Measurements from ENCODE around the gene PRPF6.
A peak's percentile ranks its signal among the peaks of the same experiment; 100 is the strongest.

DNA sequence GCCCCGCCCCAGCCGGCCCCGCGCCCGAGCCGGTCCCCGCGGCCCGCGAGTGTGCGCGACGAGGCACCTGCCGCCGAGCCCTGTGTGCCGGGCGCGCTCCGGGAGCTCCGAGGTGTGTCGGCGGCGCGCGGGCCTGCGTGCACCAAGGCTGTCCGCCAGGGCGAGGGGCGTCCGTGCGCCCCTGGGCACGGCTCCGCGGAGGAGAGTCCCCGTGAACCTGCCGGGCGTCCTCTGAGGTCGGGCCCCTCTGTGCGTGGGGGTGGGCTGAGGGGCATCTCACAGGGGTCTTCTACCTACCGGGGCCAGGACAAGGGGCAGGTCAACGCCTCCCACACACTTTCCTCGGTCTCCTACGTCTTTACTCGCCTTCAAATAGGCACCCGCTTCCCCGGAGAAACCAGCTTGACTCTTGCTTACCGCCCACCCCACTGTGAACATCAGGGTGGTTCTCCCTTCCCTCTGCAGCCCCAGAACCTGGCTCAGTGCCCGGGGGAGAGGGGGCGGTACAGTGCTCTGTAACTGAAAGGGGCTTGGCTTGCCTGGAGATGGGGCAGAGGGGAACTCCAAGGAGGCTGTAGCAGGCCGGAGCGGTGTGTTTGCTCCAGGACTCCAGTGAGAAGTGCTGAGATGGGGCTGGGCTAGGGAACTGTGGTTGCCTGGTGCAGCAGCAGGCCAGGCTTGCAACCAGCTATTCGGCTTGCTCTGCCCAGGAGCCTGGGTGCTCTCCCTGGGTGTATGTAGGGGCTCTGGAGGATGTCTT lies 1.2 kb upstream of the PRPF6 start, which contains the start of gene SAMD10:
- no peak for TF ChIP-seq POLR2A (IDR thresholded peaks at IDR 0.05)
- TF ChIP-seq, protein P1, sequence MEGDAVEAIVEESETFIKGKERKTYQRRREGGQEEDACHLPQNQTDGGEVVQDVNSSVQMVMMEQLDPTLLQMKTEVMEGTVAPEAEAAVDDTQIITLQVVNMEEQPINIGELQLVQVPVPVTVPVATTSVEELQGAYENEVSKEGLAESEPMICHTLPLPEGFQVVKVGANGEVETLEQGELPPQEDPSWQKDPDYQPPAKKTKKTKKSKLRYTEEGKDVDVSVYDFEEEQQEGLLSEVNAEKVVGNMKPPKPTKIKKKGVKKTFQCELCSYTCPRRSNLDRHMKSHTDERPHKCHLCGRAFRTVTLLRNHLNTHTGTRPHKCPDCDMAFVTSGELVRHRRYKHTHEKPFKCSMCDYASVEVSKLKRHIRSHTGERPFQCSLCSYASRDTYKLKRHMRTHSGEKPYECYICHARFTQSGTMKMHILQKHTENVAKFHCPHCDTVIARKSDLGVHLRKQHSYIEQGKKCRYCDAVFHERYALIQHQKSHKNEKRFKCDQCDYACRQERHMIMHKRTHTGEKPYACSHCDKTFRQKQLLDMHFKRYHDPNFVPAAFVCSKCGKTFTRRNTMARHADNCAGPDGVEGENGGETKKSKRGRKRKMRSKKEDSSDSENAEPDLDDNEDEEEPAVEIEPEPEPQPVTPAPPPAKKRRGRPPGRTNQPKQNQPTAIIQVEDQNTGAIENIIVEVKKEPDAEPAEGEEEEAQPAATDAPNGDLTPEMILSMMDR (IDR thresholded peaks at IDR 0.05), result peak in 4 of 6 experiments; percentile 53 to 71 (median 62)
- TF ChIP-seq POLR2AphosphoS5 (IDR thresholded peaks at IDR 0.05), result peak in 1 of 2 donors; percentile 6

Data from upper lobe of left lung (tissue), 4 donors.